Erythroblast (primary cell): ENCODE data around the gene ATG9A.

ENCODE experiments used
- GATA1 ChIP-seq: IDR thresholded peaks from 2 replicates; pipeline ENCODE4 v1.6.1; 2011; ENCODE audit warnings: low read depth, mild to moderate bottlenecking, control low read depth, low read length, moderate library complexity
- POLR2A ChIP-seq: IDR thresholded peaks from 2 replicates; pipeline ENCODE4 v1.6.1; 2011; ENCODE audit warnings: mild to moderate bottlenecking, low read length

- TF ChIP-seq POLR2A (no peak), GATA1 (no peak)
These were observed 19.9 kb downstream of the ATG9A start for GRCh38 chr2:219209236-219210195.
